ENCODE data around the gene PIGW.

DNA sequence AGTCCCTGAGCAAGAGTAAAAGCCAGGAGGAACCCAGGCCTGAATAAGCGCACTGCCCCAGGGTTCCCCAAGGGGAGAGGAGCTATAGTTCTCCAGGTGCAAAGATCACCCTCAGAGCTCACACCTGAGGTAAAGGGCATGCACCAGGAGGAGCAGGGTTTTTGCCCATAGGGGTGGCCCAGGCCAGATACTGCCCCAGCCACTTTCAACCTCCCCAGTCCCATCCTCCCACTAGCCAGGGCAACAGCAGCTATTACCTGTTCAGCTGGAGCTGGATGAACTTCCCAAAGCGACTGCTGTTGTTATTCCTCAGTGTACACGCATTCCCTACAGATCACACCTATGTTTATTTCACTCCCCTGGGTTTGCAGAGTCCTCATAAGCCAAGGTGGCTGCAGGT lies 19.9 kb upstream of the PIGW start:
- TF ChIP-seq YY1 (IDR thresholded peaks at IDR 0.05; ENCODE audit: borderline replicate concordance in 1 of 3, control insufficient read depth in 1 of 3, extremely low read depth in 1 of 3, insufficient read depth in 3 of 3, insufficient read length in 1 of 3, insufficient replicate concordance in 2 of 3, low read depth in 1 of 3, low read length in 2 of 3) (no peak), POLR2AphosphoS5 (IDR thresholded peaks at IDR 0.05; ENCODE audit: control insufficient read depth, insufficient read depth, low read depth, low read length) (no peak)
